ENCODE results near the gene TMEM63B. TPM values are rescaled to one million over a fixed set of nuclear protein-coding genes. Genes with fewer than 3 reads are reported as not detected.
"Not testable (repeated sequence)": the region's sequence is repeated elsewhere in the genome, so short reads cannot be mapped to it uniquely, and the experiment has no call there.

Gene TMEM63B
- total RNA-seq, 6 donors from 2014 or later = 89.8 to 198 (median 128) TPM

DNA sequence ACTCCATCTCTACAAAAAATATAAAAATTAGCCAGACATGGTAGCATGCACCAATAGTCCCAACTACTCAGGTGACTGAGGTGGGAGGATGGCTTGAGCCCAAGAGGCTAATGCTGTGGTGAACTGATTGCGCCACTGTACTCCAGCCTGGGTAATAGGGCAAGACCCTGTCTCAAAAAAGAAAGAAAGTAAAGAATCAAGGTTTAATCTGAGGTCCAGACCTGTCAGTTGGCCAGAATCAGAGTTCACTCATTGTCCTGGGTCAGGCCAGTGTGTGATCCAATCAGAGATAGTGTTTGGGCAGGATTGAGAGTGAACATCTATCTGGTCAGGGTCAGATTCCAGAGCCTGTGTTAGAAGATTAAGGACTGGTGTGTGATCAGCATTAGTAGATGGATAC is 15.5 kb downstream of the TMEM63B start:
- Histone ChIP-seq H3K27ac (no peak overlapping the region), H3K4me1 (no peaks in the 10 kb centered on the region), H3K36me3 (peaks cover 32 to 91% (median 67%) of the 10 kb centered on the region in 4 donors), H3K9me3 (no peaks in the 10 kb centered on the region), H3K27me3 (no peaks in the 10 kb centered on the region), H3K4me3 (no peak overlapping the region)
- DNase-seq (no peak), ATAC-seq (ENCODE audit: low FRiP score in 2 of 2) (no peak)
- 0 to 94% methylated on average over 1 of the region's 1 CpG for WGBS, 2 donors
- TF ChIP-seq EP300 (IDR thresholded peaks at IDR 0.05) = no peak
- TF ChIP-seq, protein P1, sequence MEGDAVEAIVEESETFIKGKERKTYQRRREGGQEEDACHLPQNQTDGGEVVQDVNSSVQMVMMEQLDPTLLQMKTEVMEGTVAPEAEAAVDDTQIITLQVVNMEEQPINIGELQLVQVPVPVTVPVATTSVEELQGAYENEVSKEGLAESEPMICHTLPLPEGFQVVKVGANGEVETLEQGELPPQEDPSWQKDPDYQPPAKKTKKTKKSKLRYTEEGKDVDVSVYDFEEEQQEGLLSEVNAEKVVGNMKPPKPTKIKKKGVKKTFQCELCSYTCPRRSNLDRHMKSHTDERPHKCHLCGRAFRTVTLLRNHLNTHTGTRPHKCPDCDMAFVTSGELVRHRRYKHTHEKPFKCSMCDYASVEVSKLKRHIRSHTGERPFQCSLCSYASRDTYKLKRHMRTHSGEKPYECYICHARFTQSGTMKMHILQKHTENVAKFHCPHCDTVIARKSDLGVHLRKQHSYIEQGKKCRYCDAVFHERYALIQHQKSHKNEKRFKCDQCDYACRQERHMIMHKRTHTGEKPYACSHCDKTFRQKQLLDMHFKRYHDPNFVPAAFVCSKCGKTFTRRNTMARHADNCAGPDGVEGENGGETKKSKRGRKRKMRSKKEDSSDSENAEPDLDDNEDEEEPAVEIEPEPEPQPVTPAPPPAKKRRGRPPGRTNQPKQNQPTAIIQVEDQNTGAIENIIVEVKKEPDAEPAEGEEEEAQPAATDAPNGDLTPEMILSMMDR (IDR thresholded peaks at IDR 0.05) = no peak
- TF ChIP-seq POLR2AphosphoS5 (IDR thresholded peaks at IDR 0.05) = no peak
- no peak for TF ChIP-seq POLR2A (IDR thresholded peaks at IDR 0.05)

DNA sequence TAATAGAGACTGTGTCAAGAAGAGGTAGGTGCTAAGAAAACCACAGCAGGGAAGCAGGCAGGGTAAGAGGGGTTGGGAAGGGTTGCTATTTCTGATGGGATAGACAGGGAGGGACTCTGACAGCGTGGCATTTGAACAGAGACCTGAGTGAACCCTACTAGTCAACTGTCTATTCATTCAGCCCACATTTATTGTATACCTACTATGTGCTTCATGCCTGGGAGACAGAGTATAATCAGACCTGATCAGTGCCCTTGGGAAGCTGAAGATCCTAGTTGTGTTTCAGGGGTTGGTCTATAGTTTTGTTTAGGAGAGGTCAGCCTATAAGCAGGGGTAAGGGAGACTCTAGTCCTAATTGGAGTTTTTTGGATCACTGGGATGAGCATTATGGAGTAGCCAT is 16.4 kb downstream of the TMEM63B start:
- Histone ChIP-seq H3K36me3 (peaks cover 32 to 93% (median 69%) of the 10 kb centered on the region in 4 donors), H3K27ac (no peak overlapping the region), H3K9me3 (no peaks in the 10 kb centered on the region), H3K4me3 (no peak overlapping the region), H3K27me3 (no peaks in the 10 kb centered on the region), H3K4me1 (no peaks in the 10 kb centered on the region)
- 95 to 100% methylated on average over 1 of the region's 1 CpG for WGBS, 2 donors
- TF ChIP-seq EP300 (IDR thresholded peaks at IDR 0.05) (no peak), POLR2A (IDR thresholded peaks at IDR 0.05) (no peak), POLR2AphosphoS5 (IDR thresholded peaks at IDR 0.05) (no peak)
- TF ChIP-seq, protein P1 (IDR thresholded peaks at IDR 0.05) = no peak
- ATAC-seq (ENCODE audit: low FRiP score in 2 of 2) (no peak), DNase-seq (no peak)

DNA sequence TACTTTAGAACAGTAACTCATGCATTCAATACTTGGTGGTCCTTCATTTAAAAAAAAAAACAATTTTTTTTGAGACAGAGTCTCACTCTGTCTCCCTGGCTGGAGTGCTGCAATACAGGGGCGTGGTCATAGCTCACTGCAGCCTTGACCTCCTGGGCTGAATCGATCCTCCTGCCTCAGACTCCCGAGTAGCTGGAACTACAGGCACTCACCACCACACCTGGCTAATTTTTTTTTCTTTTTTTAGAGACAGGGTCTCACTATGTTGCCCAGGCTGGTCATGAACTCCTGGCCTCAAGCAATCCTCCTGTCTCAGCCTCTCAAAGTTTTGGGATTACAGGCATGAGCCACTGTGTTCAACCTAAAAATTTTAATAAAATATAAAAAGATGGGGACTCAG is 17.2 kb downstream of the TMEM63B start:
- 32 to 93% methylated on average over 3 of the region's 3 CpGs for WGBS, 2 donors
- not testable (repeated sequence) for H3K27me3 ChIP-seq; H3K4me1 ChIP-seq; DNase-seq; H3K9me3 ChIP-seq; ATAC-seq (ENCODE audit: low FRiP score in 2 of 2); H3K27ac ChIP-seq; H3K4me3 ChIP-seq
- H3K36me3 ChIP-seq = peaks cover 27 to 93% (median 66%) of the 10 kb centered on the region in 4 donors

DNA sequence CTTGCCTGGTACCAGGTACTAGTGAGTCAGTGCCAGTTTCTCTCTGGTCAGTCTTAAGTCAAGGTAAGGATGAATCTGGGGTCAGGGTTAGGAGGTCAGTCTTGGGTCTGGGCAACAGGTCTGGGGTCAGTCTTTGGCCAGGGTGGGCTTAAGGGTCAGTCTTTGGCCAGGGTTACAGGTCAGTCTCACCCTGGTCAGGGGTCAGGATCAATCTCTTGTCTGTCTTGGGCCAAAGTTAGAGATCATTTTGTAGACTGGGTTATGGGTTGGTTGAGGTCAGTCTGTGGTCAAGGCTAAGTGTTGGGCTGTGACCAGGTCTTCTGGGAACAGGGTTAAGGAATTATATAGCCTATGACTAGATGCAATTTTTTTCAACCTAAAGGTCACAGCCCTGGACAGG is 18.5 kb downstream of the TMEM63B start:
- no peak overlapping the region for H3K4me3 ChIP-seq
- H3K36me3 ChIP-seq = peaks cover 16 to 92% (median 59%) of the 10 kb centered on the region in 4 donors
- H3K27ac ChIP-seq = no peak overlapping the region
- DNase-seq (no peak), ATAC-seq (ENCODE audit: low FRiP score in 2 of 2) (no peak)
- TF ChIP-seq, protein P1 (IDR thresholded peaks at IDR 0.05) = no peak
- TF ChIP-seq EP300 (IDR thresholded peaks at IDR 0.05) (no peak), POLR2AphosphoS5 (IDR thresholded peaks at IDR 0.05) (no peak), POLR2A (IDR thresholded peaks at IDR 0.05) (no peak)
- H3K9me3 ChIP-seq = no peaks in the 10 kb centered on the region
- no peaks in the 10 kb centered on the region for H3K27me3 ChIP-seq
- no peaks in the 10 kb centered on the region for H3K4me1 ChIP-seq

DNA sequence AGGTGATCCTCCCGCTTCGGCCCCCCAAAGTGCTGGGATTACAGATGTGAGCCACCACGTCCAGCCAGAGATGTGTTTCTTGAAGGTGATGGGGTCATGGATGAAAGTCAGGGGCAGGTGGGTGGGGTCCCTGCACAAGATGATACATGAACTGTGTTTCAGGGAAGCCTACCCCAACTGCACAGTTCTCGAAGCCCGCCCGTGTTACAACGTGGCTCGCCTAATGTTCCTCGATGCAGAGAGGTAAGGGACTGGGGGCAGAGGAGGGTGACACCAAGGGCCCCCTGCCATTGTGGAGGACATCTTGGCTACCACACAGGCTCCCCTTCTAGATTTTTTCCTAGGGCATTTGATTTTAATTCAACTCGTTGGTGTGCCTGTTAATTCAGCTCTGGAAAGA is 19.3 kb downstream of the TMEM63B start:
- no peak for ATAC-seq (ENCODE audit: low FRiP score in 2 of 2)
- no peak overlapping the region for H3K27ac ChIP-seq
- no peak overlapping the region for H3K4me3 ChIP-seq
- TF ChIP-seq POLR2AphosphoS5 (IDR thresholded peaks at IDR 0.05) = no peak
- no peak for TF ChIP-seq EP300 (IDR thresholded peaks at IDR 0.05)
- TF ChIP-seq, protein P1 (IDR thresholded peaks at IDR 0.05) = no peak
- no peak for TF ChIP-seq POLR2A (IDR thresholded peaks at IDR 0.05)
- H3K36me3 ChIP-seq = peaks cover 14 to 83% (median 52%) of the 10 kb centered on the region in 4 donors
- WGBS, 2 donors = 90 to 91% methylated on average over 9 to 10 of the region's 10 CpGs
- H3K4me1 ChIP-seq = peaks cover 0 to 5% (median 0%) of the 10 kb centered on the region in 4 donors
- DNase-seq = no peak
- H3K9me3 ChIP-seq = no peaks in the 10 kb centered on the region
- H3K27me3 ChIP-seq = no peaks in the 10 kb centered on the region
